HUES48 (cell line): ENCODE results near the gene TNIK.

Source experiments
- H3K27ac ChIP-seq: one replicate; pipeline ENCODE4 v1.7.0; 2013; ENCODE audit warnings: low read depth, low read length, inconsistent platforms
- H3K27me3 ChIP-seq: 2 replicates; pipeline ENCODE4 v1.6.1; 2013; ENCODE audit warnings: mild to moderate bottlenecking, low read length; ENCODE audit not compliant: control insufficient read depth, insufficient read depth
- H3K36me3 ChIP-seq: 2 replicates; pipeline ENCODE4 v1.6.1; 2013; ENCODE audit warnings: low read length; ENCODE audit not compliant: control insufficient read depth, insufficient read depth
- H3K4me1 ChIP-seq: 2 replicates; pipeline ENCODE4 v1.6.1; 2013; ENCODE audit warnings: mild to moderate bottlenecking, low read length; ENCODE audit not compliant: control insufficient read depth, insufficient read depth
- H3K4me3 ChIP-seq: 2 replicates; pipeline ENCODE4 v1.5.1; 2013; ENCODE audit warnings: mild to moderate bottlenecking, low read depth, low read length
- H3K9ac ChIP-seq: 2 replicates; pipeline ENCODE4 v1.6.1; 2013; ENCODE audit warnings: mild to moderate bottlenecking, low read depth, low read length, moderate library complexity
- H3K9me3 ChIP-seq: 2 replicates; pipeline ENCODE4 v1.6.1; 2013; ENCODE audit warnings: low read length; ENCODE audit not compliant: control insufficient read depth, insufficient read depth

TNIK gene

GRCh38 chr3:171204942-171205341 lies 255.3 kb downstream of the TNIK start:
- Histone ChIP-seq H3K4me3 (no peak overlapping the region), H3K36me3 (no peaks in the 10 kb centered on the region), H3K27ac (peak overlapping the region; percentile 69), H3K4me1 (peaks cover 30% of the 10 kb centered on the region), H3K9me3 (no peaks in the 10 kb centered on the region), H3K9ac (no peak overlapping the region), H3K27me3 (no peaks in the 10 kb centered on the region)

- Histone ChIP-seq H3K9ac (no peak overlapping the region), H3K27ac (no peak overlapping the region), H3K4me1 (peaks cover 20% of the 10 kb centered on the region), H3K4me3 (no peak overlapping the region), H3K36me3 (no peaks in the 10 kb centered on the region), H3K9me3 (no peaks in the 10 kb centered on the region), H3K27me3 (no peaks in the 10 kb centered on the region)
Measured at GRCh38 chr3:171201825-171202224, 258.4 kb downstream of the TNIK start.

DNA sequence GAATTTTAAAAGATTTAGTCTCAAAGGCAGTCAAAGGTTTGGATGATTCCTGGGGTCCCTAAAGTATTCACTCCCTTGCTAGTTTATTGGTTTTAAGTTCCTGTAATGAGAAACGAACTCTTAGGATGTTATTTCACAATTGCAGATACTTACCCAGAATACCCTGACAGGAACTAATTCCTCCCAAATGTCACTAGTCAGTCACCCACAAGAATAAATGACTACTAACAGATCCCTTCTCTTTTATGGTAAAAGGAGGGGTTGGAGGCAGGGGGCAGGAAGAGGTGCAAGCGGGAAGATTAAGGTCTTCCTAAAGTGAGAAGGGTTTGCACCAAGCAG lies 259.5 kb downstream of the TNIK start:
- Histone ChIP-seq H3K9me3 (no peaks in the 10 kb centered on the region), H3K27me3 (no peaks in the 10 kb centered on the region), H3K4me3 (no peak overlapping the region), H3K9ac (no peak overlapping the region), H3K27ac (no peak overlapping the region), H3K36me3 (no peaks in the 10 kb centered on the region), H3K4me1 (peaks cover 10% of the 10 kb centered on the region; the same call in 1 of the 2 replicates)

DNA sequence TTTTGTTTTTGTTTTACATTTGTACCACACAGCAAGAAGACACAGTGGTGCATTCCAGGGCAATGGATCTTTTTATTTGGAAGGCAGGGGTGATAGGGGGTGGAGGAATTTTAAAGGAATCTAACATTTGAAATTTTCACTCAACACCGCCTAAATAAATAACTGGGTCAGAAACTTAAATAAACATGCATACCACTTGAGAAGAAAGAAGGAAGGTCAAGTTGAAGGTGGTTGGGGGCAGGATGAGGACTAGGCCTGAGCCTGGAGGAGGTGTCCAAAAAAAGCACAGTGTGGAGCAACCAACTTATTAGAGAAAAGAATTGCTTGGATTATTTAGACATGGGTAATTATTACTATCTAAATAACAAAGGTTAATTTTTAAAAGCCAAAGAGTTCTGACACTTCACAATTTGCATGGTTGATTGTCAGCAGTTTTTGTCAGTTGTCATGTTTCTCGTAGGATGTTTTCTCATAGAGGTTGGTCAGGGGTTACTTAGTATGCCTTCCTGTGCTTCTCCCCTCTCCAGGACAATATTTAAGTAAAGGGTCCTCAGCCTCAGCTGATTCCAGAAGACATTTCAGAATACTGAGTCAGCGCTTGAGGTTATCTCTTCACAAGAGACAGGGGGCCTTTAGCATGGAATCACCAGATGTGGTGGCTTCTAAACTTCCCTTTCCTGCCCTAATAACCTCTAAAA lies 260.0 kb downstream of the TNIK start:
- no peak overlapping the region for H3K27ac ChIP-seq
- no peak overlapping the region for H3K9ac ChIP-seq
- H3K36me3 ChIP-seq = no peaks in the 10 kb centered on the region
- H3K4me1 ChIP-seq = peaks cover 7% of the 10 kb centered on the region; the same call in 1 of the 2 replicates
- H3K4me3 ChIP-seq = no peak overlapping the region
- H3K27me3 ChIP-seq = no peaks in the 10 kb centered on the region
- no peaks in the 10 kb centered on the region for H3K9me3 ChIP-seq

- Histone ChIP-seq H3K27me3 (no peaks in the 10 kb centered on the region), H3K9ac (no peak overlapping the region), H3K4me1 (peaks cover 7% of the 10 kb centered on the region; the same call in 1 of the 2 replicates), H3K36me3 (no peaks in the 10 kb centered on the region), H3K27ac (no peak overlapping the region), H3K4me3 (no peak overlapping the region), H3K9me3 (no peaks in the 10 kb centered on the region)
Measured at GRCh38 chr3:171199473-171199829, 260.8 kb downstream of the TNIK start.

- Histone ChIP-seq H3K9me3 (no peaks in the 10 kb centered on the region), H3K4me1 (peaks cover 7% of the 10 kb centered on the region; the same call in 1 of the 2 replicates), H3K4me3 (no peak overlapping the region), H3K27ac (no peak overlapping the region), H3K36me3 (no peaks in the 10 kb centered on the region), H3K9ac (no peak overlapping the region), H3K27me3 (no peaks in the 10 kb centered on the region)
Measured at GRCh38 chr3:171198781-171199472, 261.3 kb downstream of the TNIK start.

- Histone ChIP-seq H3K9ac (no peak overlapping the region), H3K27me3 (no peaks in the 10 kb centered on the region), H3K4me1 (peaks cover 7% of the 10 kb centered on the region; the same call in 1 of the 2 replicates), H3K9me3 (no peaks in the 10 kb centered on the region), H3K27ac (no peak overlapping the region), H3K36me3 (no peaks in the 10 kb centered on the region), H3K4me3 (no peak overlapping the region)
Measured at GRCh38 chr3:171195686-171196085, 264.5 kb downstream of the TNIK start.

GRCh38 chr3:171194965-171195364 lies 265.2 kb downstream of the TNIK start:
- Histone ChIP-seq H3K36me3 (no peaks in the 10 kb centered on the region), H3K27ac (no peak overlapping the region), H3K4me3 (no peak overlapping the region), H3K27me3 (no peaks in the 10 kb centered on the region), H3K9me3 (no peaks in the 10 kb centered on the region), H3K9ac (no peak overlapping the region), H3K4me1 (peaks cover 3% of the 10 kb centered on the region; the same call in 1 of the 2 replicates)

DNA sequence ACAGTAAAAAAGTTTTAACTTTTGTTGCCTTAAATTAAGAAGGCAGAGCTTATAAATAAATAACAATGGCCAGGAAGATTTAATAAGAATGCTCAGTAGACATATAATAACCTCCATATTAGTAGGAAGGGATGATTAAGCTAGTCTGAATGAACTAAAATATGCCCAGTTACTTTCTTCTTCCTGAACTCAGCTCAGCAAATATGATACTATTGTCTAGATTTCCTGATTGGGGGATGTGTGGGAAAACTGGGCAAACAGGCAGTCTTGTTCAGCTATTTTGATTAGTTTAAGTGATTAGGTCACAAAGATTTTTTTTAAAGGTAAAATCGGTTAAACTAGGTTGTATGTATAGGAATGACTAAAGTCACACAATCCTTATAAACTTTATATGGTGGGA lies 266.5 kb downstream of the TNIK start:
- H3K9me3 ChIP-seq = no peaks in the 10 kb centered on the region
- H3K36me3 ChIP-seq = no peaks in the 10 kb centered on the region
- H3K27me3 ChIP-seq = no peaks in the 10 kb centered on the region
- no peaks in the 10 kb centered on the region for H3K4me1 ChIP-seq
- no peak overlapping the region for H3K9ac ChIP-seq
- H3K27ac ChIP-seq = no peak overlapping the region
- no peak overlapping the region for H3K4me3 ChIP-seq

- H3K4me3 ChIP-seq = no peak overlapping the region
- no peaks in the 10 kb centered on the region for H3K27me3 ChIP-seq
- H3K9ac ChIP-seq = no peak overlapping the region
- H3K36me3 ChIP-seq = no peaks in the 10 kb centered on the region
- H3K4me1 ChIP-seq = peaks cover 3% of the 10 kb centered on the region
- H3K27ac ChIP-seq = no peak overlapping the region
- no peaks in the 10 kb centered on the region for H3K9me3 ChIP-seq
Measured at GRCh38 chr3:171192176-171192854, 267.9 kb downstream of the TNIK start.

- no peak overlapping the region for H3K4me3 ChIP-seq
- H3K9ac ChIP-seq = no peak overlapping the region
- H3K9me3 ChIP-seq = no peaks in the 10 kb centered on the region
- no peak overlapping the region for H3K27ac ChIP-seq
- H3K27me3 ChIP-seq = no peaks in the 10 kb centered on the region
- H3K4me1 ChIP-seq = peaks cover 14% of the 10 kb centered on the region
- no peaks in the 10 kb centered on the region for H3K36me3 ChIP-seq
Measured at GRCh38 chr3:171190668-171191067, 269.5 kb downstream of the TNIK start.
